ENCODE data around the gene NRXN3.
A peak's percentile ranks its signal among the peaks of the same experiment; 100 is the strongest.

The NRXN3 gene

DNA sequence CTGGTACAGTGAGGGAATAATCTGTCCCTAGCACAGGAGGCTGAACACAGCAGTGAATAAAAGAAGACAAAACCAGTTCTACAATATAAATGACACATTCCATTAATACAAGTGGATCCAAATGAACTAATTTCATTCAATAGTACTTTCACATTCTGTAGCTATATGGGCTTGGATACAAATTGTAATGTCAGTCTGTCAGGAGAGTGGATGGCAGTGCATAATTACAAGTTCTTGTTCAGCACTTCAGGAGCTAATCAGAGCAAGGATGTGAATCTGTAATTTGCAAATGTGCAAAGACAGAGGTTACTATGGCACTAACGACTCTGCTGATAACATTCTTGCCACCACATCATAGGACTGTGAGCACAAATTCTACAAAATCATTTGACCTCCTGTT is 1343.3 kb downstream of the NRXN3 start:
- no peak for DNase-seq

DNA sequence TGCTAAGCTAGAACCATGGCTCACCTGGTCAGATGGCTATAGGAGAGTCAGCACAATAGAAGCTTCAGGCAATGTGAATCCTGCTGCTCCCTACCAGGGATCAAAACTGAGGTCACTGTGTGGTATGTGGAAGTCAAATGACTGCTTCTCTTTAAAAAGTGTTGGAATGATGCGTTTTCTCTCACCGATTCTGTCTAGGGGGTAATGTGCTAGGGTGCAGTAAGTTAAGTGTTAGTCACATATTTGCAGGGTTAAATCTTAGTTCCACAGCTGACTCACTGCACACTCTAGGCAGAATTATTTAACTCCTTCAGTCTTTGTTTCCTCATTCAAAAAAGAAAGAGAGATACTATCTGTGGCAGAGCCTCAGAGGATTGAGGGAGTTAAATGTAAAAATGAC is 1344.5 kb downstream of the NRXN3 start:
- no peak for DNase-seq

DNA sequence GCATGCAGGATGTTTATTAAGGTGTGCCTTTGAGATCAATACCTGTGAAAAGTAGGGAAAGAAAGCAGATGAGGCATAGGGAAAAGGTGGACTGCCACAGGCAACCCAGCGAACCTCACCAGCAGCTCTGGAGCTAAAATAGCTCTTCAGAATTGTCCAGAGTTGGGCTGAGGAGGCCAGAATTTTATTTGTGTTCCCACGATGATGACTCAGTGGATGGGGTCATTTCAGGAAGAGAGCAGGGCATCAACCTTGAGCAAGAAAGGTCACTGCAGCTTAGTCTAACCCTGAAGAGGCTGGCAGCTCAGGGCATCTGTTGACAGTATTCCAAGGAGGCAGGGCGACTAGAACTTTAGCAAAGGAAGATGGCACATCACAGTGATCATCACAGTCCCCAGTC is 1345.0 kb downstream of the NRXN3 start:
- DNase-seq = no peak

DNA sequence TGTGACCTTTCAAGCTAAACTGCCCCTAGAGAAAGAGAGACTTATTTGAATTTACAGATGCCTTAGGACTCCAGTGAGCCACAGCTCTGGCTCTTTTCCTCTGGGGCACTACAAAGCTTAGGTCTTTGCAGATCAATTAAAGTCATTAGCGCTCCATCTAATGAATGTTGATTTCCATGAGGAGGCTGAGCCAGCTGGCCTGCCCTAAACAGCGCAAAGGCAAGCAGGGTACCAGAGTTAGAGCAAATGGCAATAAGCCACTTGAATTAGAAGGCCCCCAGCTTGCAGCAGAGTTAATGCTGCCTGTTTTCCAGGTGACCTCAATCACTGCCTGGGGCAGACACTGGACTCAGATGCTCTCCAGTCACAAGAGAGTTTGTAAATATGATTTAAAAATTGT is 1345.8 kb downstream of the NRXN3 start:
- peak; percentile 70 for DNase-seq

DNA sequence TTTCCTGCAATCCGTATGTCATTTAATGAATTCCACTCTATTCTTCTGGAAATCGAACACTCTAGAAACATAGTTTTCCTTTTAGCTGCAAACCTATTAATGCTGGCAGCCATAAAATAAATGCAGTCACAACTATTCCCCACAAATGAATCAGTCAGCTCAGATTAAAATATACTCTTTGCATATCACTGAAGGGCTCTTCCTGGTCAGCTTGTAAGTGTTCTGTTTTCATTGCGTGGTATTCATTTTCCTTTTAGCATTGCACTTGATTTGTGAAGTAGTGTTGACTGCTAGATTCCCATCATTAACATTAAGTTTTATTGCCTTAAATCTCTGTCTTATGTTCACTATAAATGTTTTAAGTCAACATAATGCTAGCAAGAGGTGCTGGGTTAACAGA is 1355.2 kb downstream of the NRXN3 start:
- DNase-seq = no peak

DNA sequence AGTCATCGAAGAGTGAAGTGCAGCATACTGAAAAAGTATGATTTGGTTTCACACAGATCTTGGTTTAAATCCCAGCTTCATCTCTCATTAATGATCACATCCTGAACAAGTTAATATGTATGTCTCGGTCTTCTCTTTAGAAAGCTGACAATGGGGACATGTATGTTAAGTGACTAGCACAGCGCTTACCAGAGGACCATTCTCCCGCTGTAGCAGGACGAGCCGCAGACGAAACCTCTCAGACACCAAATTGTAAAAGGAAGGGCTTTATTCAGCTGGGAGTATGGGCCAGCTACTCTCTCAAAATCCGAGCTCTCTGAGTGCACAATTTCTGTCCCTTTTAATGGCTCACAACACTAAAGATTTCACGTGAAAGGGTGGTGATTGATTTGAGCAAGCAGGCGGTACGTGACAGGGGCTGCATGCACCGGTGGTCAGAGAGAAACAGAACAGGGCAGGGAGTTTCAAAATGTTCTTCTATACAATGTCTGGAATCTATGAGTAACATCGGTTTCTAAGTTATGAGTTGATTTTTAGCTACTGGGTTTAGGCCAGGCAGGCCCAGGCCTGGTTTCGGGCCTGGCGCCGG is 1358.7 kb downstream of the NRXN3 start:
- no peak for DNase-seq

DNA sequence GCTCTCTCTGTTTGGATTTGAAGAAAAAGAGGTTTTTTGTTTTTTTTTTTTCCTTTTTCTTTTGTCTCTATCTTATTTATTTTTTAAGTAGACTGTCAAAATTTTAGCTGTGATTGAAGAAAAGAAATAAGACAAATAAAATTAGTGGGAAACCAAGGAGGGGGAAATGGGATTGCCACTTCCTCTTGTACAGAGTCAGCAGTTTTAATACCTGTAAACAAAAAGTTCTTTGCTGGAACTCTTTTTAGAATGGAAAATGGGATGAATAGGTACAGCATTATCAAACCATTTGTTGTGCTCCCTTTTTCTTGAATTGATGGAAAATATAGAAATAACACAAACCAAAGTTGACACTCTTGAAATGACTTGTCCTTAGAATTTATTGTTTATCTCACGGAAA is 1360.4 kb downstream of the NRXN3 start:
- no peak for DNase-seq

DNA sequence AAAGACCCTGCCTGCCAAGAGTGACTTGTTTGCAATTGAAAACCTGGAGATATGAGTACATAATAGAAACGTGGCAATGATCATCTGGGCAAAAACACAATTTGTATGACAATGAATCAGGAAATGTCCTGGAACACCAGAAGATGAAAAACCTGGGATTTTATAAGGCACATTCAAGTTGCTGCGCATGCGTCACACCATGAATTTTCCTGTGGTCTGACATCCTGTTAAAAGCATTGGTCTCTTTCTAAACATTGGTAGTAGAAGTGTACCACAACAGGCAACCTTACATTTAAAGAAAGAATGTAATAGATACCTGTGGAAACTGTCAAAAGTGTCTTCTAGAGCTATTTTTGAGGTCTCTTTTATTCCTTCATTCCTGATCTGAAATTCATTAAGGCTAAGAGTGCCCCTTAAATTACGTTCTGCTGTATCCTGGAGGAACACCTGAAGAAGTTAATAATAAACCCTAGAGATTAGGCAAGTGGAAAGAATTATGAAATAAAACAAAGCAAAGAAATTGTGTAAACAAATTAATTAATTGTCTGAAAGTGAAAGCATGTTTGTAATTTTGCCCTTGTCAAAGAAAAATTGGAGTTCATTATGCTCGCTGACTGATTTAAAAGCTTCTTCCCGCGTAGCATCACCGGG is 1364.7 kb downstream of the NRXN3 start:
- DNase-seq = no peak

DNA sequence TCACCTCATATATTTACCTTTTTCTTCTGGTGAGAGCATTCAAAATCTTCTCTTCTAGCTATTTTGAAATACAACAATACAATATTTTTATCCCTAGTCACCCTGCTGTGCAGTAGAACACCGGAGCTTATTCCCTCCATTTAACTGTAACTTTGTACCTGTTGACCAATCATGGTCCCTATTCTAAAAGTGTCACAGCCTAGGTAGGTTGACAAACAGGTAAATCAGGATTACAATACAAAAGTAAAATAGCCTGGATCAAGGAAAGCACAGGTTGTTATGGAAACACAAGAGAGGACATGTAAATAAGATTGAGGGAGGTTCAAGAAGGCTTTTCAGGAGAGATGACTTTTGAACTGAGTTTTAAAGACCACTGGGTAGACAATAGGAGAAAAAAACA is 1370.2 kb downstream of the NRXN3 start:
- DNase-seq = no peak

DNA sequence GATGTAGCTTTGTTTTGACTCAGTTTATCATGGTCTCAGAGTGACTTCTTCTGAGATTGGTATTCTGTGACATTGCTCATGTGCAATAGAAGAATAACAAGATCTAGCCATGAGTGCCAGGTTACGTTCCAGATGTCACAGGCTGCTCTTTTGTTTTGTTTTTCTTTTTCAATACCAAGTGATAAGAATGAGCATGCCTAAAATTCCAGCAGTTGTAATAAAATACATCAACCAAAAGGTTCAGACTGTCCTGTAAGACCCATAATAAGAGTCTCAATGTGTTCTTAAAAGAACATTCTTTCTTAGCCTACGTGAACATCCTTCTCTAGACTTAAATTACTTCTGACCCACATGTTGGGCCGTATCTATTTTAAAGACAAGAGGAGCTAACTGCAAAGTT is 1371.9 kb downstream of the NRXN3 start:
- no peak for DNase-seq

DNA sequence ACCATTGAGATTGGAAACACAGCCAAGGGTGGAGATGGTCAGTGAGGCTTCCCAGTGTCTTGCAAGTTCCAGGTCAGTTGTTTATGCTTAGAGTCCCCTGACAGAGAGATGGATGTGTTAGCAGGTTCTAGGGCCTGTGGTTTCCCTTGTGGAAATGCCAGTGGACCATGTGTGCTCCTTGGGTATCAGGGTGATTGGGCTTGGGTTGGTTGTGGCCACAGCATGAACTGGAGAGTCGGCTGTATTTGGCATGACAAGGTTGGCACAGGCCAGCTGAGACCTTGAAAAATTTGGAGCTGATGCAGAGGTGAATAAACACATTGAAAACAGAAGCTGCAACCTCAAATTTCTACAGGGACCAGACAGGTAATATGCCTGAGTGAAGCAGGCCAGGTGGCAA is 1373.2 kb downstream of the NRXN3 start:
- DNase-seq = no peak

DNA sequence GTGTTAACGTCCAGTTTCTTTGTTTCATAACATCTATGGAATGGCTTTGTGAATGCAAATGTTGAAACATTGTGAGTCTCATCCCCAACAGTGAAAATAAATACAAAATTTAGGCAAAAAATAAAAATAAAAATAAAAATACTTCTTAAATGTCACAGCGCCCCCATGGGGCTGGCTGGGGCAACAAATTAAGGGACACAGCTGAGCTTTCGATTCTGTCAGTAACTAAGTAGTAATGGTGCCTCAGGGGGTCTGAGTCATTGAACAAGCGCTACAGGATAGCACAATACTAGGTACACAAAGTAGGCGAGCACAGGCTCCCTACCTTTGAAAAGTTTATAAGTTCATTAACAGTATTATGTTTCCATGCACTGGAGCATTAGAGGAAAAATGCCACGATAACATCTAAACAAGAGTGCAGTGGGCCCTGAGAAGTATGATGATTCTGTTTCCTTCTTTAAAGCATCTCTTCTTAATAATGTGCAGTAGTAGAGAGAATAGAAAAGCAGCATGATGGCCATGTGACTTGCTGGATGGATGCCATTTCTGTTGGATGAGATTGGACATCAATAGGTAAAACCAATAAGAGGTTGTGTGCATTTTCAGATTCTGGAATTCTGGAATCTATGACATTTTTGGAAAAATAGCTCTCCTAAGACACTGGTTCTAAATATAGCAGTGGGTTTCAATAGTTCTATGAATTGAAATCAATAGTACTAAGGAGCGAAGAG is 1374.0 kb downstream of the NRXN3 start:
- DNase-seq = no peak

DNA sequence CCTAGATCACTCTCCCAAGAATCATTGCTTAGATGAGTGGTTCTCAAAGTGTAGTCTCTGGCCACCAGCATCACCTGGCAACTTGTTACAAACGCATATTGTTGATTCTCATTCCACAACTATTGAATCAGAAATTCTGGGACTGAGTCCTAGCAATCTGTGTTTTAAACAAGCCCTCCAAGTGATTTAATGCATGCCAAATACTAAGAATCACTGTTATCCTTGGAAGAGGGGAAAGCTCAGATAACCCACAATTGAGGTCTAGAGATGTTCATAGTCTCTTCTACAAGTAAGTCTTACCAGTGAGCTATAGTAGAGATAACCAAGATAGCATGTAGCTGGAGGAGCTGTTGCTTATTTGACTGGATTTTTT is 1374.5 kb downstream of the NRXN3 start:
- DNase-seq = no peak

DNA sequence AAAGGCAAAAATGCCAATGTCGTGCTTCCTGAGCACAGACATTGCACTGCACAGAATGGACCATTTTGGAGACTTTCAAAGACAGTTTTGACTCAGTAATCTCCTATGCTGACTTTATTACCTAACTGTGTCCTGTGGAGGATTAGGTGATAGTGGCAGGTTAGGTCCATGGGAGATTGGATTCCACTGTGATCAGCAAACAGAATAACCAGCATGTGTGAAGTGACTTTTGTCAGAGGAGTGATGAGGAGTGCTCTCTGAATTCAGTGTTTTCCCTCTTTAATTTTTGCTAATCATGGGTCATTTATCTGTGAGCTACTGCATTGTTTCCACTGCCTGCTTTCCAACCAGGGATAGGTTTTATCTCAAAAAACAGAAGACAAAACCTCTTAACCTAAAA is 1378.7 kb downstream of the NRXN3 start:
- DNase-seq = no peak

DNA sequence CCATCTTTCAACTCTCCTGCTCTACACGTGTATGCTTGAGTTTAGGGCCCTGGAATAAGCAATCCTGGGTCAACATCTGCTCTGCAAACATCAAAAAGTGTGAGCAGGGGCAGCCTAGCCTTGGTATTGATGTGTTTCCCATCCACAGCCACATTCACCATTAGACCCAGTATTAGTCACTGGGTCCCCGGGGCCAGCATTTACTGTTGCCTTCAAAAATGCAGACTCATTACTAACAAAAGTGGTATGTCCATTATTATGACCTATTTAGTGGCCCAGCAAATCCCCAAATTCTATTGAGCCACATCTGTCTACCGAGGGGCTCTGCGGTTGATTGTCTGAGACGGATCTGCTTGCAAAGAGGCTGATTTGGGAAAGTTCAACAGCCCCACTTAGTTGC is 1379.3 kb downstream of the NRXN3 start:
- DNase-seq = no peak

DNA sequence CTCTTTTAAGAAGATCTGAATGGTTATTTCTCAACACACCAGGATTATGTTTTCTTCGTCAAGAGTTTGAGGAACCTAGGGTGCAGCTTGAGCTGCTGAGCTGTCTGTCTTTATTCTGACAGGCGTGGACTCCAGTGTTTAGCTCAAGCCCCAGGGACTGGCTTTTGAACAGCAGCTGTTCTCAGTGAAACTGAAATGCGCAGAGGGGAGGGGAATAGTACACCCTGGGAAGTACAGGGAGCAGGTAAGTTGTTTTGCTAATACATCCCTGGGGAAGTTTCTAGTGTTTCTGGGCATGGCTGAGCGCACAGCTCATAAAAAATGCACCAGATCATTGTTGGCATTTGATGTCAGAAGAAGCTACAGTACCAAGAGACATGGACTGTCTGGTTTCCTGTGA is 1381.3 kb downstream of the NRXN3 start:
- DNase-seq = peak; percentile 80

DNA sequence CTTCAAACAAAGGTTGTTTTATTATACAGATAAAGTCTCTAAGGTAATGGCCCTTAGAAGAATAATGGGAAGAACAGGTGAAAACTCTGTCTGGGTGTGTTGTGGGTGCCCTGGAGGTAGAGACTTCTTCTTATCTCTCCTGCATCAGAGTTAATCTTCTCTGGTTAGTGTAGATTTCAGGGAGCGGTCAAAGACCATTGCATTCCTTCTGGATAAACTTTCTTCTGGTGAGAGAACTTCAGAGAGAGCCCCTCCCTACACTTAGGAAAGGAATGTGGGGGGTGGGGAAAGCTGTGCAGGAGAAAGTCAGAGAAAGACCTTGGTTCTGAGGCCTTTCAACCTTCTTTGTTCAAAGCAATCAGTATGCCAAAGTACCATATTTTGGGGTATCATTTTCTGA is 1382.6 kb downstream of the NRXN3 start:
- DNase-seq = no peak

DNA sequence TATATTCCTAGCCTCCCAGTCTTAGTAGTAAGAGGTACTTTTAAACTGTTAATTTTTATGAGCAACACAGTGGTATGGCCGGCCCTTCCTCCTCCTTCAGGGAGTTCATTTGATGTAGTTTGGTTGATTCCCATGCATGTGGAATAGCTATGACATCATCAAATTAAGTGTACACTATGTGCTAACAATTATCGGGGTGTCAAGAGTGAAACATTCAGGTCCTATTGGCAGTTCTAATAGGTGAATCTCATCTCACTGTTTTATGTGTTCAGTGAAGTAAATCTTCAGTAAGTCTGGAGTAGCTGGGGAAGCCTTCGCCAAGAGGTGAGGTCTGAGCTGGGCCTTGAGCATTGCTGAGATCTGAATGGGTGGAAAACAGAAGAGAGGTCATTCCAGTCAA is 1384.6 kb downstream of the NRXN3 start:
- DNase-seq = no peak

DNA sequence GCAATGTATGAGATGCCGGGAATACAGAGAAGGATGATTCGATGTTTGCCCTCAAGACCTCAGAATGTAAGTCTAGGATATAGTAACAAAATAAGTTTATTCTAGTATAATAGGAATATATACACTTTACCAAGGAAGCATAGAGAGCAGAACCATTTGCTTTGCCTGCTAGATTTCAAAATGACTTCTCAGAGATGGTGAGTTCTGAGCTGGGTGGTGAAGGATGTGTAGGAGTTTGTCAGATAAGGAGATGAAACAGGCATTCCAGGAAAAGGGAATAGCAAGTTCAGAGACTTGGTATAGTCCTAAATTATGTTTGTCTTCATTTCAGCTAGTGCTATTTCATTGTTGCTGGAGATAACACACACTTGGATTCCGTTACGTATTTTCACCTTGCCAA is 1385.3 kb downstream of the NRXN3 start:
- no peak for DNase-seq

DNA sequence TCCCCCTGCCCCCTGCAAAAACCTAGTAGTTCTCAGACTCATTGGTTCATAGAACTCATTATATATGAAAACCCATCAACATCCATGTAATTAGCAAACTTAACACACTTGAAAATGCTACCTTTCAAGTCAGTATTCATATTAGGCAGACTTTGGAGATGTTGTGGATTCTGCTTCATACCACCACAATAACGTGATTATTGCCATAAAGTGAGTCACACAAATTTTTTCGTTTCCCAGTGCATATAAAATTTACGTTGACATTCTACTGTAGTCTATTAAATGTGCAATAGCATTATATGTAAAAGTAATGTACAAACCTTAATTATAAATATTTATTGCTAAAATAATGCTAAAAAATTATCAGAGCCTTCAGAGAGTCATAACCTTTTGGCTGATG is 1387.1 kb downstream of the NRXN3 start:
- no peak for DNase-seq

DNA sequence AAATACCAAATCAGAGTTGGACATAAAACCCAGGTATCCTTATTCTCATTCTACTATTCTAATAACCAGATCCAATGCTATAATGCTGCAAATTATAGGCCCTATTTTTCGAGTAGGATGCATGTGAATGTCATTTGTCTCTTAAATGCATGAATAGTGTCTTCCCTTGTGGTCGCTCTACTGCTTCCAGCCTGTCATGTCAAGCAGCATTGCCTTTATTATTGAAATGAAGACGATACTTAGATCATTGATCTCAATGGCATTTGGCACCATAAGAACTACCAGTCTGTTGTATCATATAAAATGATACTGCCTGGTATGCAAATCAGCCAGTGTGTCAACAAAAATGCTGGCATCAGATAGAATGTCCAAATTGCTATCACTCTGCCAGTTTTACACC is 1392.0 kb downstream of the NRXN3 start:
- no peak for DNase-seq

DNA sequence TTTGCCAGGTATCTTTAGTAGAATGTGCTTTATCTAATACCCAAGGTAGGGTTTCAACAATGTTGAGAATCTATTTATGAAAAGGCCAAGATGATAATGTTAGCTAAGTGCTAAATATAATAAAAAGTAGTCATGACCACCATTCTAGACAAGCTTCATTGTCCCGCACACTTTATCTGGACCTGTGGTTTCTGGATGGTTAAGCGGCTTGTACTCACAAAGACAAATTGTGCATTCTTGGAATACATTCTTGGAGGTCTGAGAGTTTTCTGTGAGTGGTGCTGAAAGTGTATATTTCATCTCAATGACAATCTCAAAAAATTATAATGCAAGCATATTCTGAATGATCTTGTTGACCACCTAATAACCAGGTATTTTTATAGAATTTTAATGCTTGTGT is 1394.2 kb downstream of the NRXN3 start:
- DNase-seq = no peak

DNA sequence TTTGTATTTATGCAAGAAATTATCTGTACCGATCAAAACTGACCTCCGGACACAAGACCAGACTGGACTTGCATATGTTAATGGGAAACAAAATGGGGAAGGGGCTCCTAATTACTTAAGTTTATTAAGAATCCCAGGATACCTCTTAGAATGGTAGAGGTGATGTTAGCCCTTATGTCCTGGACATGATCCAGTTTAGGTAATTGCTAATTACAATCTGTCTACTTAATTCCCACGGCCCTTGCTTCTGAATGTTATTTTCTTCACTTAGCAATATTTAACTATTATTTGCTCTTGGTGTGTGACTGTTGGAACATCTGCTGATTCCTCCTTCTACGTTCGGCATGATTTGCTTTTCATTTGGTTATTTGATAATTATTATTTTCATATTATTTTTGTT is 1397.1 kb downstream of the NRXN3 start:
- no peak for DNase-seq

DNA sequence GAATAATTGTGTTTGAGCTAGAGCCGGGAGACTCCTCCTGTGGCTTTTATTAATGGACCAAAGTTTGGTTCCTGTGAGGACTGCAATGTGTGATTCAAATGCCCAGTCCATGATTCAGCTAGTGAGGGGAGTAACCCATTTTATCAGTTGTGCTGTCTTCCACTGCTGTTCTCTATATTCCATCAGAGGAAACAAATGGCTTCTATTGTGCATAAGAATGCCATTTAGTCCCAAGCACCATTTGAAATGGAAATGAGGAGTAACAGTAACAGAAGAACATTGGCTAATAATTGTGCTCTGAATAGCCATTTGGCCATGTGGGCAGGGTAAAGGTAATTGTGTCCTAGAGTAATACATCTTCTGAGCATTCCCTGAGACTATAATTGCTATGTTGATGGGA is 1398.4 kb downstream of the NRXN3 start:
- DNase-seq = no peak

DNA sequence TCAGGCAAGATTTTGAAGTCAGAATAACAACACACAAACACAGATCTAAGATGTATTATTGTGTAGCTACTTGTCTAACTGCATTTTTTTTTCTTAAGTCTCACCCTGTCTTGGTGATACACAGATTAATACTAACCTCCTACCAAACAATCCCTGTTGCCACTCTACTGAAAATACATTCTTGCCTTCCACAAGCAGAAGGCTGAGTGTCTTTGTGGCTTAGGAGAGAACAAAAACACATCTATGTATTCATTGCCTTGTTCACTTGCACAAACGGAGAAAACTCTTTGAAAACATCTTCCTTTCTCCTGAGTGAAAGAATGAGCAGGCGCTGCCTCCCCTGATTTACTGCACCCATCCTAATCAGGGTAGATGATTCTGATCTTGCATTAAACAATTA is 1398.9 kb downstream of the NRXN3 start:
- no peak for DNase-seq

Measured in NCI-H1436 (cell line).